CD4-positive, alpha-beta T cell (primary cell): ENCODE data around the gene ANKRD33B. TPM values are rescaled to one million over a fixed set of nuclear protein-coding genes. Genes with fewer than 3 reads are reported as not detected.

Source experiments
- ATAC-seq: fragments of 200-7000 bp; cut with Tn5 transposase; one replicate; pipeline ENCODE4 v1.10.0; 2022; ENCODE audit warnings: mild to moderate bottlenecking; ENCODE audit not compliant: poor library complexity
- CTCF ChIA-PET: fragments of 350-600 bp; sonication (Branson Sonifier 250); formaldehyde crosslinking; loops from one replicate; lab custom pipeline; 2021; ENCODE audit warnings: antibody characterized with exemption, inconsistent platforms; lab: Charles Lee
- POLR2A ChIA-PET: fragments of 350-600 bp; sonication (Branson Sonifier 250); formaldehyde crosslinking; loops from one replicate; lab custom pipeline; 2021; ENCODE audit warnings: antibody characterized with exemption, inconsistent platforms; lab: Charles Lee
- DNase-seq, 14 experiments: peaks; one replicate each; pipeline ENCODE4 v3.0.0-alpha.2; 2013 to 2020; ENCODE audit warnings: mixed read lengths in 2 of 14
- H3K27ac ChIP-seq, 2 donors: one replicate each; pipeline versions ENCODE4 v1.5.1 to v1.7.0; 2013; ENCODE audit warnings: low read length in 2 of 2, low read depth in 1 of 2, mild to moderate bottlenecking in 1 of 2
- H3K27me3 ChIP-seq, 2 experiments: 1 replicate in 1 of 2; 2 replicates in 1 of 2; pipeline versions ENCODE4 v1.6.1 to v1.7.0; 2013; ENCODE audit warnings: low read length in 2 of 2, control low read depth in 1 of 2, mild to moderate bottlenecking in 1 of 2, moderate library complexity in 1 of 2; ENCODE audit not compliant: insufficient read depth in 2 of 2, control insufficient read depth in 1 of 2
- H3K36me3 ChIP-seq: one replicate; pipeline ENCODE4 v1.6.1; 2013; ENCODE audit warnings: low read length, control low read depth; ENCODE audit not compliant: insufficient read depth
- H3K4me1 ChIP-seq: one replicate; pipeline ENCODE4 v1.6.1; 2013; ENCODE audit warnings: low read length, control low read depth; ENCODE audit not compliant: insufficient read depth
- H3K4me3 ChIP-seq: one replicate; pipeline ENCODE4 v1.5.1; 2013; ENCODE audit warnings: mild to moderate bottlenecking, low read length, moderate library complexity
- H3K9me3 ChIP-seq, 2 experiments: 1 replicate in 1 of 2; 2 replicates in 1 of 2; pipeline versions ENCODE4 v1.6.1 to v1.7.0; 2013; ENCODE audit warnings: low read length in 2 of 2, mild to moderate bottlenecking in 2 of 2, control low read depth in 1 of 2, moderate library complexity in 1 of 2; ENCODE audit not compliant: control insufficient read depth in 1 of 2, insufficient read depth in 1 of 2
- H3K27ac Mint-ChIP-seq: one replicate; pipeline ENCODE4 v1.8.0; 2020; ENCODE audit warnings: mixed read lengths
- H3K27me3 Mint-ChIP-seq: one replicate; pipeline ENCODE4 v1.8.0; 2021; ENCODE audit warnings: mixed read lengths
- H3K36me3 Mint-ChIP-seq: one replicate; pipeline ENCODE4 v1.8.0; 2021; ENCODE audit warnings: low read depth, mixed read lengths
- H3K4me1 Mint-ChIP-seq: one replicate; pipeline ENCODE4 v1.8.0; 2021; ENCODE audit warnings: low read depth, mixed read lengths
- H3K4me3 Mint-ChIP-seq: one replicate; pipeline ENCODE4 v1.8.0; 2020; ENCODE audit warnings: mild to moderate bottlenecking, mixed read lengths
- H3K9me3 Mint-ChIP-seq: one replicate; pipeline ENCODE4 v1.8.0; 2020; ENCODE audit warnings: mixed read lengths
- intact Hi-C, 2 experiments: fragments of 100-400 bp; cut with DNase I in 1 of 2; cut with micrococcal nuclease in 1 of 2; formaldehyde crosslinking; loops; one replicate each; pipeline versions ENCODE4 v1.15.1 to v1.9.0; 2023 to 2025; cut with DNase I, micrococcal nuclease
- total RNA-seq, 174 experiments: library from RNA in 2 of 174; stranded (reverse) in 2 of 174; gene quantifications; one replicate each; pipeline ENCODE4 v1.2.3 and lab custom pipeline; 2021 to 2026
- TF ChIP-seq, protein P1 (sequence below): fragments of 200-600 bp; IDR thresholded peaks from one replicate; pipeline ENCODE4 v1.8.0; 2022; ENCODE audit warnings: antibody characterized with exemption, mild to moderate bottlenecking

Gene ANKRD33B
- total RNA-seq, 2 experiments from 2014 or later: 0.99 to 1.3 TPM

- no peak overlapping the region for H3K4me3 ChIP-seq
- ChIA-PET POLR2A (no interaction called here), CTCF (no interaction called here)
- peaks cover 40% of the 10 kb centered on the region for H3K36me3 Mint-ChIP-seq
- intact Hi-C loops: no loop called here
- no peak overlapping the region for H3K27ac Mint-ChIP-seq
- H3K36me3 ChIP-seq: peaks cover 40% of the 10 kb centered on the region
- TF ChIP-seq, protein P1, sequence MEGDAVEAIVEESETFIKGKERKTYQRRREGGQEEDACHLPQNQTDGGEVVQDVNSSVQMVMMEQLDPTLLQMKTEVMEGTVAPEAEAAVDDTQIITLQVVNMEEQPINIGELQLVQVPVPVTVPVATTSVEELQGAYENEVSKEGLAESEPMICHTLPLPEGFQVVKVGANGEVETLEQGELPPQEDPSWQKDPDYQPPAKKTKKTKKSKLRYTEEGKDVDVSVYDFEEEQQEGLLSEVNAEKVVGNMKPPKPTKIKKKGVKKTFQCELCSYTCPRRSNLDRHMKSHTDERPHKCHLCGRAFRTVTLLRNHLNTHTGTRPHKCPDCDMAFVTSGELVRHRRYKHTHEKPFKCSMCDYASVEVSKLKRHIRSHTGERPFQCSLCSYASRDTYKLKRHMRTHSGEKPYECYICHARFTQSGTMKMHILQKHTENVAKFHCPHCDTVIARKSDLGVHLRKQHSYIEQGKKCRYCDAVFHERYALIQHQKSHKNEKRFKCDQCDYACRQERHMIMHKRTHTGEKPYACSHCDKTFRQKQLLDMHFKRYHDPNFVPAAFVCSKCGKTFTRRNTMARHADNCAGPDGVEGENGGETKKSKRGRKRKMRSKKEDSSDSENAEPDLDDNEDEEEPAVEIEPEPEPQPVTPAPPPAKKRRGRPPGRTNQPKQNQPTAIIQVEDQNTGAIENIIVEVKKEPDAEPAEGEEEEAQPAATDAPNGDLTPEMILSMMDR: no peak
- peaks cover 4% of the 10 kb centered on the region for H3K9me3 Mint-ChIP-seq
- no peaks in the 10 kb centered on the region for H3K4me1 Mint-ChIP-seq
- no peaks in the 10 kb centered on the region for H3K27me3 Mint-ChIP-seq
- ATAC-seq: no peak
- H3K4me3 Mint-ChIP-seq: no peak overlapping the region
- DNase-seq: no peak
- peaks cover 0 to 29% of the 10 kb centered on the region in 2 experiments for H3K9me3 ChIP-seq
- H3K27ac ChIP-seq: no peak overlapping the region
- H3K4me1 ChIP-seq: no peaks in the 10 kb centered on the region
- no peaks in the 10 kb centered on the region for H3K27me3 ChIP-seq
Observed at GRCh38 chr5:10676946-10677345, 113.1 kb downstream of the ANKRD33B start.

GRCh38 chr5:10677533-10677932, 113.7 kb downstream of the ANKRD33B start:
- Histone ChIP-seq H3K27me3 (no peaks in the 10 kb centered on the region), H3K9me3 (peaks cover 0 to 29% of the 10 kb centered on the region in 2 experiments), H3K36me3 (peaks cover 46% of the 10 kb centered on the region), H3K27ac (no peak overlapping the region), H3K4me1 (no peaks in the 10 kb centered on the region), H3K4me3 (no peak overlapping the region)
- H3K9me3 Mint-ChIP-seq: peaks cover 4% of the 10 kb centered on the region
- no peaks in the 10 kb centered on the region for H3K27me3 Mint-ChIP-seq
- H3K36me3 Mint-ChIP-seq: peaks cover 46% of the 10 kb centered on the region
- TF ChIP-seq, protein P1: no peak
- intact Hi-C loops: no loop called here
- no peak overlapping the region for H3K4me3 Mint-ChIP-seq
- no peak for ATAC-seq
- no peaks in the 10 kb centered on the region for H3K4me1 Mint-ChIP-seq
- no peak overlapping the region for H3K27ac Mint-ChIP-seq
- no peak for DNase-seq
- ChIA-PET CTCF (no interaction called here), POLR2A (no interaction called here)

- H3K27ac Mint-ChIP-seq: no peak overlapping the region
- Histone ChIP-seq H3K4me3 (no peak overlapping the region), H3K36me3 (peaks cover 53% of the 10 kb centered on the region), H3K9me3 (peaks cover 0 to 29% of the 10 kb centered on the region in 2 experiments), H3K27me3 (no peaks in the 10 kb centered on the region), H3K4me1 (no peaks in the 10 kb centered on the region), H3K27ac (no peak overlapping the region)
- H3K4me3 Mint-ChIP-seq: no peak overlapping the region
- no peak for DNase-seq
- no peaks in the 10 kb centered on the region for H3K27me3 Mint-ChIP-seq
- ATAC-seq: no peak
- POLR2A ChIA-PET: no interaction called here
- H3K36me3 Mint-ChIP-seq: peaks cover 53% of the 10 kb centered on the region
- no peaks in the 10 kb centered on the region for H3K4me1 Mint-ChIP-seq
- intact Hi-C loops: no loop called here
- H3K9me3 Mint-ChIP-seq: peaks cover 4% of the 10 kb centered on the region
- TF ChIP-seq, protein P1: no peak
- CTCF ChIA-PET: no interaction called here
Observed at GRCh38 chr5:10678244-10678643, 114.4 kb downstream of the ANKRD33B start.
